ENCODE measurements around the gene ATP6V0D1.

Gene ATP6V0D1

DNA sequence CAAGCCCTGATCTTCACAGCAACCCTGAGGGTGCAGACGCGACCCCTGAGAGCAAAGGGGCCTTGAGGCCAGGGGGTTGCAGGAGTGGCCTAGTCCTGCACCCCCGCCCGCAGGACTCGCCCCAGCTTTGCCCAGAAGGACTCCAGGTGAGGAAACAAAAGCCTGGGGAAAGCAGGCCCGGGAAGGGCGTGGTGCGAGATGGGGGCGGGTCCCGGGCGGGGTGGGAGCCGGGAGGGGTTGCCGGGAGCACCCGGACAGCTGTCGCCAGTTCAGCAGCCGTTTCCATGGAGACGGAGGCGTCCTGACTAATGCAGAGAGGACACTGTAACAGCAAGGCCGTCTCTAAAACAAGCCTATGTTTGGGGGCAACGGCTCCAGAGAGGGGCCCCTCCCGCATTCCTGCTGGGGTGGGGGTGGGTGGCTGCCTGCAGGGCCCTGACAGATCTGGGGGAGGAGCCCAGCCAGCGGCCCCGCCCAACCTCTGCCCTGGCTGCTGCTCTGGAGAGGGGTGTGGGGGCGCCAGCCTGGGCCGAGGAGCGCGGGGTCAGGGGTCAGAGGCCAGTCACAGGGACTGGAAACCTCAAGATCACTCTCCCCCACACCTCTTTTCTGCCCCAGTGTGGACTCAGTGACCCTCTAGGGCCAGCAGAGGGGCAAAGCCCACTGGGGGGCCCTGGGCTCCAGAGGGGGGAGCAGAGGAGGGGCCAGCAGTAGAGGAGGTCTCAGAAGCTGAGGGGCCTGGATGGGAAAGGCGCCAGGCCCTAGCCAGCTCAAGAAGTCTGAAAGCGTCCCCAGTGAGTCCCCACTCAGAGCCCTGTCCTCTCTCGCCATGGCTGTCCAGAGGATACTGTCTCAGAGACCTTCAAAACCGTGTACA, 84.6 kb downstream of the ATP6V0D1 start:
- no peak for TF ChIP-seq FOXM1 (IDR thresholded peaks at IDR 0.05; ENCODE audit: borderline replicate concordance)
- TF ChIP-seq FOXK2 (IDR thresholded peaks at IDR 0.05), result no peak
- no peak for TF ChIP-seq NFRKB (IDR thresholded peaks at IDR 0.05)
- TF ChIP-seq SP1 (IDR thresholded peaks at IDR 0.05), result no peak
- TF ChIP-seq BHLHE40 (IDR thresholded peaks at IDR 0.05; ENCODE audit: borderline replicate concordance), result no peak
- TF ChIP-seq L3MBTL2 (conservative IDR thresholded peaks at IDR 0.05), result no peak
- no peak for TF ChIP-seq SUZ12 (IDR thresholded peaks at IDR 0.05)
- no peak for TF ChIP-seq HDGF (IDR thresholded peaks at IDR 0.05; ENCODE audit: borderline replicate concordance)
- TF ChIP-seq CTBP1 (IDR thresholded peaks at IDR 0.05; ENCODE audit: borderline replicate concordance), result no peak
- POLR2A ChIA-PET, result no interaction called here
- DNase-seq (ENCODE audit: extremely low spot score), result peak; percentile 43
- CTCF ChIA-PET, result interaction anchor here (0.7 kb wide), 1 partner anchor 11 kb away, joined by 4 read pairs; no protein-coding TSS in a partner anchor

DNA sequence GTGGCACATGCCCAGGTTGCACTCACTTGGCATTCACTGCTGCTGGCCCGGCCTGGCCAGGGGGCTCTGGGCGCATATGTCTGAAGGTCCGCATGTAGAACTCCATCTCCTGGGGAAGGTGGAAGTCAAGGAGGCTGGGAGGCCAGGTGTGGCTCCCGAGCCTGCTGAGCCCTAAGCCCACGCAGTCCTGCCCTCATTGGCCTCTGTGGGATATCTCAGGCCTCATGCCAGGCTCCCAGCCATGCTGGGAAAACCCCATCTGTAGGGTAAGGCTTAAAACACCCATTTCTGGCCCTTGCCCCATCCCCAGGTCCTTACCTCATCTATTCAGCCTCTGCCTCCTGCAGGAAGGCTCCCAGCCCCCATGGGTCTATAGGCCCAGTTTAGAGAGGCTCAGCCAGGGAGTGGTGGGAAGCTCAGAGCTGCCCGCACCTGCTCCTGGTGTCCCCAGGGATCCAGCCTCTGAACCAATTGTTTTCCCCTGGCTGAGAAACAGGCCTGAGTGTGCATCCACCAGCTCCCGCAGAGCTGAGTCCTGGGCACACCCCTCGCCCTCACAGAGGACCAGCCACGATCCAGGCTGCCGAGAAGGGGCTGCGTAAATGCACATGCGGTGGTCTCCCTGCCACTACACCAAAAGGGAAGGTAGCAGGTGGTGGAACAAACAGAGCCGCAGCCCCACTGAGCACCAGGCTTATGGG, 85.3 kb downstream of the ATP6V0D1 start:
- TF ChIP-seq ZNF384 (IDR thresholded peaks at IDR 0.05) (no peak), ELF4 (IDR thresholded peaks at IDR 0.05) (no peak), TARDBP (IDR thresholded peaks at IDR 0.05) (no peak), LEF1 (IDR thresholded peaks at IDR 0.05; ENCODE audit: borderline replicate concordance) (no peak), FOXK2 (IDR thresholded peaks at IDR 0.05) (no peak), FOXA1 (IDR thresholded peaks at IDR 0.05) (no peak), CTBP1 (IDR thresholded peaks at IDR 0.05; ENCODE audit: borderline replicate concordance) (no peak), SUZ12 (IDR thresholded peaks at IDR 0.05) (no peak), L3MBTL2 (conservative IDR thresholded peaks at IDR 0.05) (no peak), ARNT (IDR thresholded peaks at IDR 0.05) (no peak), SP1 (IDR thresholded peaks at IDR 0.05) (no peak), HDGF (IDR thresholded peaks at IDR 0.05; ENCODE audit: borderline replicate concordance) (no peak), FOXM1 (IDR thresholded peaks at IDR 0.05; ENCODE audit: borderline replicate concordance) (no peak), NFRKB (IDR thresholded peaks at IDR 0.05) (no peak)
- TF ChIP-seq, protein P1, sequence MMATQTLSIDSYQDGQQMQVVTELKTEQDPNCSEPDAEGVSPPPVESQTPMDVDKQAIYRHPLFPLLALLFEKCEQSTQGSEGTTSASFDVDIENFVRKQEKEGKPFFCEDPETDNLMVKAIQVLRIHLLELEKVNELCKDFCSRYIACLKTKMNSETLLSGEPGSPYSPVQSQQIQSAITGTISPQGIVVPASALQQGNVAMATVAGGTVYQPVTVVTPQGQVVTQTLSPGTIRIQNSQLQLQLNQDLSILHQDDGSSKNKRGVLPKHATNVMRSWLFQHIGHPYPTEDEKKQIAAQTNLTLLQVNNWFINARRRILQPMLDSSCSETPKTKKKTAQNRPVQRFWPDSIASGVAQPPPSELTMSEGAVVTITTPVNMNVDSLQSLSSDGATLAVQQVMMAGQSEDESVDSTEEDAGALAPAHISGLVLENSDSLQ (IDR thresholded peaks at IDR 0.05), result no peak
- ChIA-PET CTCF (interaction anchor here (0.7 kb wide), 2 partner anchors 12 to 92 kb away, joined by 3 to 4 read pairs; no protein-coding TSS in a partner anchor), POLR2A (no interaction called here)
- no peak for DNase-seq (ENCODE audit: extremely low spot score)

DNA sequence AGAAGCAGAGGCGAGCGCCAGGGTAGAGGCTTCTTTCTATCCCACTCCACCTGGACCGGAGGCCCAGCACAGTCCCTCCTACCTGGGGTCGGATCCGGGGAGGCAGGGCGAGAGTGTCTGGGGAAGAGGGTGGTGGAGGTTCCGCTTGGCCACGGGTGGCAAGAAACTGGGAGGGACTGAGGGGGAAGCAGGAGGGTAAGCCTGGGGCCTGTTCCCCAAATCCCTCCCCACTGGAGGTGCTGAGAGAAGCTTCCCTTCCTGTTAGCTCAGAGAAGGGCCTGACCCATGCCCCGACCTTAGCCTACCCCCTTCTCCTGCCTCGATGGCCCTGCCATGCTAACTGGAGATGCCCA, 85.9 kb downstream of the ATP6V0D1 start:
- TF ChIP-seq ARNT (IDR thresholded peaks at IDR 0.05) (no peak), NFRKB (IDR thresholded peaks at IDR 0.05) (no peak), BHLHE40 (IDR thresholded peaks at IDR 0.05; ENCODE audit: borderline replicate concordance) (no peak), L3MBTL2 (conservative IDR thresholded peaks at IDR 0.05) (no peak), ZNF384 (IDR thresholded peaks at IDR 0.05) (no peak), ELF4 (IDR thresholded peaks at IDR 0.05) (no peak), FOXK2 (IDR thresholded peaks at IDR 0.05) (no peak), TARDBP (IDR thresholded peaks at IDR 0.05) (no peak), SP1 (IDR thresholded peaks at IDR 0.05) (no peak), LEF1 (IDR thresholded peaks at IDR 0.05; ENCODE audit: borderline replicate concordance) (no peak), SUZ12 (IDR thresholded peaks at IDR 0.05) (no peak)
- TF ChIP-seq, protein P1 (IDR thresholded peaks at IDR 0.05), result no peak
- ChIA-PET POLR2A (no interaction called here), CTCF (interaction anchor here (0.7 kb wide), 1 partner anchor 93 kb away, joined by 3 read pairs; no protein-coding TSS in a partner anchor)
- DNase-seq (ENCODE audit: extremely low spot score), result no peak

DNA sequence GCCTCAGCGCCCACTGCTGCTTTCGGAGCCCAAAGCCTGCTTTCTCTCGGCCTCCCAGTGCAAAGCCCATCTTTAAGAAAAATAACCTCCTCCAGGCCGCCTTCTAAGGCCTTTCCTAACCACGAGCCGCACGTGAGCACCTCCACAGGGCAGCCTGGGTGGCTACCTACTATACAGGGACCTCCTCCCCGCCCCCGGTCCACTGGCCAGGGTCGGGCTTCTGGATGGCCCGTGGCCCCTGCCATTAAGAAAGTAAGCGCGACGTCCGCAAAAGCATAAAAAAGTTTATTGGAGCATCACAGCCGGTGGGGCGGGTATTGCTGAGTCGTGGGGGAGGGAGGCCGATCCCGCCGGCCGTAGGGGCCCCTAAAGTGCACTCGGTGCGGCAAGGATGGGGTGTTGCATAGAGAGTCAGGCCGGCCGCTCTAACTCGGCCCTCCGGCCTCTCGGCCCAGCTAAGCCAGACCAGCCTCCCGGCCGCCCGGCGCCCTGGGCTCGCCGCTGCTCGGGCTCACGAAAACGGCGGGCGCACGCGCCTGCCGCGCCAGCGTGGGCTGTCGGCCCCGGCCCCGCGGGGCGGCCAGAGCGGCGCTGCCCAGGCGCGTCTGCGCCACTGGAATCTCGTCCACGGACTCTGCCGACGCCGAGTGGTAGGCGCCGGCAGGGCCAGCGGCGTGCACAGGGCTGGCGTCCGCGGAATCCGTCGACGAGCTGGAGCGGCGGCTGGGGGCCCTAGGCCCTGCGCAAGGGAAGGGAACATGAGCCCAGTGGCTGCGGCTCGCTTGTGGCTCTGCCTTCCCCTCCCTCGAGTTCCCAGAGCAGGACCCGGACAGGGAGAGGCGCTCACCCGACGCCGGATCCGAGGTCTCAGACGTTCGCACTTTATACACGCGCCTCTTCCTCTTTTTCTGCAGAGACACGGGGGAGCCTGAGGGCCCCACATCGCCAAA, 86.5 kb downstream of the ATP6V0D1 start:
- ChIA-PET CTCF (interaction anchor here (3.5 kb wide), 1 partner anchor 14 kb away, joined by 16 read pairs; no protein-coding TSS in a partner anchor), POLR2A (interaction anchor here (1.0 kb wide), 1 partner anchor 27 kb away, joined by 3 read pairs; no protein-coding TSS in a partner anchor)
- DNase-seq (ENCODE audit: extremely low spot score), result no peak

More for the DNA sequence above, 86.5 kb downstream of the ATP6V0D1 start:
- TF ChIP-seq L3MBTL2 (conservative IDR thresholded peaks at IDR 0.05) (no peak), LEF1 (IDR thresholded peaks at IDR 0.05; ENCODE audit: borderline replicate concordance) (no peak), SUZ12 (IDR thresholded peaks at IDR 0.05) (no peak), HDGF (IDR thresholded peaks at IDR 0.05; ENCODE audit: borderline replicate concordance) (no peak), SP1 (IDR thresholded peaks at IDR 0.05) (no peak), BHLHE40 (IDR thresholded peaks at IDR 0.05; ENCODE audit: borderline replicate concordance) (no peak)
- TF ChIP-seq, protein P1 (IDR thresholded peaks at IDR 0.05), result no peak

All from HEK293T (cell line).